ENCODE measurements around the gene MACF1. TPM values are rescaled to one million over a fixed set of nuclear protein-coding genes. Genes with fewer than 3 reads are reported as not detected.
A peak's percentile ranks its signal among the peaks of the same experiment; 100 is the strongest.

Gene MACF1
- total and polyA plus RNA-seq, 2 donors from 2014 or later: 65.7 to 387 TPM

DNA sequence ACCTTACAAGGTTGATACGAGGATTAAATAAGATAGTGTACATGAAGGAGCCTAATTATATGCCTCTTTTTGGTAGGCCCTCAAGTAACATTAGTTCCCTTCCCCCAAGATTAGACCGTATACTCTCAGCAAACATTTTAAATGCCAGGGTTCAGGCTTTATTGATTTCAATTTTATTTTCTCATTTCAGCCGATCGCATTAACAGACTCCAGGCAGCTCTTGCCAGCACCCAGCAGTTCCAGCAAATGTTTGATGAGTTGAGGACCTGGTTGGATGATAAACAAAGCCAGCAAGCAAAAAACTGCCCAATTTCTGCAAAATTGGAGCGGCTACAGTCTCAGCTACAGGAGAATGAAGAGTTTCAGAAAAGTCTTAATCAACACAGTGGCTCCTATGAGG lies 182.5 kb downstream of the MACF1 start:
- Histone ChIP-seq H3K27me3 (ENCODE audit: control insufficient read depth, insufficient read depth, low read length) (no peaks in the 10 kb centered on the region), H3K9ac (ENCODE audit: low read length in 3 of 3) (no peak overlapping the region), H3K9me3 (ENCODE audit: control insufficient read depth in 2 of 3, insufficient read depth in 1 of 3, low read length in 3 of 3) (no peaks in the 10 kb centered on the region), H3K4me1 (ENCODE audit: control insufficient read depth in 2 of 3, insufficient read depth in 2 of 3, low read depth in 1 of 3, low read length in 3 of 3) (peaks cover 0 to 9% (median 8%) of the 10 kb centered on the region in 3 donors), H3K27ac (ENCODE audit: low read depth in 2 of 2, low read length in 2 of 2) (no peak overlapping the region), H3K36me3 (ENCODE audit: control insufficient read depth in 2 of 3, insufficient read depth in 3 of 3, low read length in 3 of 3) (peaks cover 4 to 39% (median 28%) of the 10 kb centered on the region in 3 donors), H3K4me3 (ENCODE audit: low read length in 3 of 3) (no peak overlapping the region)
- intact Hi-C loops (cut with DNase I): no loop called here
- TF ChIP-seq CTCF (IDR thresholded peaks at IDR 0.05; ENCODE audit: borderline replicate concordance, extremely low read depth, insufficient read depth): no peak
- DNase-seq (no peak), FAIRE-seq (no peak)

DNA sequence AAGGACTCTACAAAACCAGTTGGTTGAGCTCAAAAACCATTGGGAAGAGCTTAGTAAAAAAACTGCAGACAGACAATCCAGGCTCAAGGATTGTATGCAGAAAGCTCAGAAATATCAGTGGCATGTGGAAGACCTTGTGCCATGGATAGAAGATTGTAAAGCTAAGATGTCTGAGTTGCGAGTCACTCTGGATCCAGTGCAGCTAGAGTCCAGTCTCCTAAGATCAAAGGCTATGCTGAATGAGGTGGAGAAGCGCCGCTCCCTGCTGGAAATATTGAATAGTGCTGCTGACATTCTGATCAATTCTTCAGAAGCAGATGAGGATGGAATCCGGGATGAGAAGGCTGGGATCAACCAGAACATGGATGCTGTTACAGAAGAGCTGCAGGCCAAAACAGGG lies 183.0 kb downstream of the MACF1 start:
- intact Hi-C loops (cut with DNase I): no loop called here
- DNase-seq (no peak), FAIRE-seq (no peak)
- Histone ChIP-seq H3K27me3 (ENCODE audit: control insufficient read depth, insufficient read depth, low read length) (no peaks in the 10 kb centered on the region), H3K9ac (ENCODE audit: low read length in 3 of 3) (no peak overlapping the region), H3K4me3 (ENCODE audit: low read length in 3 of 3) (no peak overlapping the region), H3K27ac (ENCODE audit: low read depth in 2 of 2, low read length in 2 of 2) (no peak overlapping the region), H3K4me1 (ENCODE audit: control insufficient read depth in 2 of 3, insufficient read depth in 2 of 3, low read depth in 1 of 3, low read length in 3 of 3) (peaks cover 0 to 10% (median 9%) of the 10 kb centered on the region in 3 donors), H3K9me3 (ENCODE audit: control insufficient read depth in 2 of 3, insufficient read depth in 1 of 3, low read length in 3 of 3) (no peaks in the 10 kb centered on the region), H3K36me3 (ENCODE audit: control insufficient read depth in 2 of 3, insufficient read depth in 3 of 3, low read length in 3 of 3) (peaks cover 2 to 39% (median 27%) of the 10 kb centered on the region in 3 donors)
- no peak for TF ChIP-seq CTCF (IDR thresholded peaks at IDR 0.05; ENCODE audit: borderline replicate concordance, extremely low read depth, insufficient read depth)

DNA sequence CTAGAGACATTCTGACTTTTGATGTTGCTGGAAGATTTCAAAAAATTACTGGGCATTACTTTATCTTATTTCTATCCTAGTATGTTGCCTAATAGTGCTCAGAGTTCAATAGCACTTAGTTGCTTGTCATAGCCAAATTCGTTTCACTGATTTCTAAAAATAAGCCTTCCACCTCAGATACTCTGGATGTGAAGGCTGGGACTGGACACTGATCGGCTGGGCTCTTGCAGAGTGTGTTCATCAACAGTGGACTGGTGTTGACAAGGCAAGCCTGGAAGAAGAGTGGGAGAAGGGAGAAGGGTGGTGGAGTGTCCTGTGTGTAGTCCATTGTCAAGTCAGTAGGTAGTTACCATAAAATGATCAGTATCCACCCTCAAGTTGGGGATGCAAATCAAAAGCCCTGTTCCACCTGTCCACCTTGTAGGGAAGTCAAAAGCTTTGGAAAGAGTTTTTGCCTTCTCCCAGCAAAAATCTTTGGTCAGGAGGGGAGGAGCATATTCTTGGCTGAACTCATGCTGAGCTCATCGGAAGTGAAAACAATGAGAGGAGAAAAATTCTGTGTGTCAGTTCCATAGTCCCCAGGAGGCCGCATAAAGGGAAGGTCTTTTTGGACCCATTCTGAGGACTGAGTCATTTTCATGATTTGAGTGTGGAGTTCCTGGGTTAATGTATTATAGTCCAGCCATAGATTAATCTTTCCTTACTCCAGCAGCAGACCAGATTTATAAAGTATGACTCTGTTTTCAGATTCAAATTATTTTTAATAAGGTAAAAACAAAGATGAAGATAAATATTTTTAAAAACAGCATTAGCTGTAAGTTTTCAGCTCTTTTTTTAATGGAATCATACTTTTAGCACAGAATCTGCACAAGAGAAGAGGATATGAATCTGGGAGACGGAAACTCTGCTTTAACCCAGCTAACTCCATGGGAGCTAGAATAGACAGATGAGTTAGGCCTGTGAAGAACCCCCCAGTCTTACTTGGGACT lies 187.5 kb downstream of the MACF1 start:
- FAIRE-seq: peak; percentile 32
- H3K36me3 ChIP-seq (ENCODE audit: control insufficient read depth in 2 of 3, insufficient read depth in 3 of 3, low read length in 3 of 3): peaks cover 2 to 18% (median 16%) of the 10 kb centered on the region in 3 donors
- H3K9ac ChIP-seq (ENCODE audit: low read length in 3 of 3): peak overlapping the region in 1 of 3 donors; percentile 1
- H3K27me3 ChIP-seq (ENCODE audit: control insufficient read depth, insufficient read depth, low read length): no peaks in the 10 kb centered on the region
- H3K27ac ChIP-seq (ENCODE audit: low read depth in 2 of 2, low read length in 2 of 2): peak overlapping the region; percentile 36 to 88
- intact Hi-C loops (cut with DNase I): no loop called here
- TF ChIP-seq CTCF (IDR thresholded peaks at IDR 0.05; ENCODE audit: borderline replicate concordance, extremely low read depth, insufficient read depth): no peak
- peaks cover 2 to 35% (median 21%) of the 10 kb centered on the region in 3 donors for H3K4me1 ChIP-seq (ENCODE audit: control insufficient read depth in 2 of 3, insufficient read depth in 2 of 3, low read depth in 1 of 3, low read length in 3 of 3)
- H3K4me3 ChIP-seq (ENCODE audit: low read length in 3 of 3): no peak overlapping the region
- H3K9me3 ChIP-seq (ENCODE audit: control insufficient read depth in 2 of 3, insufficient read depth in 1 of 3, low read length in 3 of 3): no peaks in the 10 kb centered on the region
- DNase-seq: peak in 2 of 5 donors; percentile 31 to 77

Data from kidney (tissue), 14 donors.